UCSD-AML1 (cell line): ENCODE results near the gene TTC39B.

Experiments
- DNase-seq: peaks from one replicate; lab custom pipeline; 2025; ENCODE audit not compliant: unreplicated experiment; lab: John Stamatoyannopoulos, UW

The TTC39B gene

GRCh38 chr9:15136646-15137045, 170.4 kb downstream of the TTC39B start:
- peak; percentile 9 for DNase-seq

- peak; percentile 44 for DNase-seq
Measured at GRCh38 chr9:15135164-15135792, 171.7 kb downstream of the TTC39B start.

DNA sequence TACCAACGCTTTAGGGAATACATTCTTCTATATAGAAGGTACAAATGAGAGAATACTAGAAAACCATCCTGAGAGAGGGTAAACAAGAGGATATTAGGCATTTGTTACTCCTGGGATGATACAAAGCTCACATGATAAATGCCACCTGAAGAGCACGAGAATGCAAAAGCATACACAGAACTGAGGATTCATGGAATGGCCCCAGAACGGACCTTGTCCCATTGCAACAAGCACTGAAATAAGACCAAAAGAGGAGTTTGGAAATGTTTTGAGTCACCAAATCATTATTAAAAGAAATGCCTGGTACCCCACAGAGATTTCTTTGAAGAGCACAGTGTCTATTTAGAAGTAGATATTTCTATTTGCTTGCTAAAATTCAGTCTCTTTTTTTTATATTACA, 173.5 kb downstream of the TTC39B start:
- DNase-seq, result no peak

DNA sequence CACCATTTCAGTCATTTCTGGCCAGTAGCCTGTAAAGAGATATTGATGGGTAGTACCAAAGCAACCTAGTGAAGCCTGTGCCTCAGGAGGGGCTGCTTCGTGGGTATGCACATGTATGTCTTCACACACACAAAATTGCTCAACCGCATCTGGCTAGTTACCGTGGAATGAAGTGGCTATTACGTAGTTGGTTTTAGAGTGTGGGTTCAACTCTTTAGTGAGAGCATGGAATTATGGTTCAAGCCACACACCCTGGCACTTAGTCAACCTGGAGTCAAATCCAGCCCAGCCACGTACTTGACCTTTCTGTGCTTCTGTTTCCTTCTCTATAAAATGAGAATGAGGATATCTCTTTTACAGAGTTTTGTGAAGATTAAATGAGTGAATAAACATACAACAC, 174.9 kb downstream of the TTC39B start:
- no peak for DNase-seq

DNA sequence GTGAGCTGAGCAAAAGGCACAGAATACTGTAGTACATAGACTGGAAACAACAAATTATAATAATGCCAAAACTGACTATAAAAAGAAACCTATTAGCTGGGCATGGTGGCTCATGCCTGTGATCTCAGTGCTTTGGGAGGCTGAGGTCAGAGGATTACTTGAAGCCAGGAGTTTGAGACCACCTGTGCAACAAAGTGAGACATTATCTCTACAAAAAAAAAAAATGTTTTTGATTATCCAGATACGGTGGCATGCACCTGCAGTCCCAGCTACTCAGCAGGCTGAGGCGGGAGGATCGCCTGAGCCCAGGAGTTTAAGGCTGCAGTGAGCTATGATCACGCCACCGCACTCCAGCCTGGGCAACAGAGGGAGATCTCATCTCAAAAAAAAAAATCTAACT, 175.9 kb downstream of the TTC39B start:
- DNase-seq, result no peak

- no peak for DNase-seq
Measured at GRCh38 chr9:15127831-15128230, 179.2 kb downstream of the TTC39B start.

- no peak for DNase-seq
Measured at GRCh38 chr9:15121630-15122029, 185.4 kb downstream of the TTC39B start.

- DNase-seq, result no peak
Measured at GRCh38 chr9:15116130-15116580, 190.9 kb downstream of the TTC39B start.

- no peak for DNase-seq
Measured at GRCh38 chr9:15115702-15116101, 191.3 kb downstream of the TTC39B start.

DNA sequence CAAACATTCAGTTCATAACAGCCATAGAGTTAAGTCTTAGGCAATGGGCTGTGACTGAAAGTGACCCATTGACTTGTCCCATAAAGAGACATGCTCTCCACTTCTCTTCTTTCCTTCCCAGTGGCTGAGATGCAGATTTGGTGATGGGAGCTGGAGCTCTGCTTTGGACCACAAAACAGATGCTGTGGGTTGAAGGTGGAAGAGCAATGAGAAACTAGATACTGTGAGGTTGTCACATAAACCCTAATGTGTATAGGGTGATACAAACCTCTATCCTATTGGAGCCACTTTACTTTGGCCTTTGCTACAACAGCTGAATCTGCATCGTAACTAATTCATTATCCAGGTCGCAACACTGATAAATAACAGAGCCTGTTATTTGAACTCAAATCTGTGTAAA, 192.0 kb downstream of the TTC39B start:
- no peak for DNase-seq
